Cardiac muscle cell (in vitro differentiated cells and primary cell): ENCODE measurements around the gene WDR93. TPM values are rescaled to one million over a fixed set of nuclear protein-coding genes. Genes with fewer than 3 reads are reported as not detected.

Experiments
- DNase-seq, 2 donors: peaks; one replicate each; pipeline versions ENCODE4 v3.0.0 to v3.0.0-alpha.2; 2010 to 2017; ENCODE audit warnings: low read depth in 1 of 2, low spot score in 1 of 2
- H3K27ac ChIP-seq: fragments of 200-600 bp; sonication (generic); 2 replicates; pipeline ENCODE4 v1.5.1; 2016
- H3K27me3 ChIP-seq: fragments of 200-600 bp; sonication (generic); 2 replicates; pipeline ENCODE4 v1.6.0; 2016; ENCODE audit warnings: control low read depth
- H3K36me3 ChIP-seq: fragments of 200-600 bp; sonication (generic); 2 replicates; pipeline ENCODE4 v1.5.1; 2016; ENCODE audit warnings: control low read depth
- H3K4me1 ChIP-seq: fragments of 200-600 bp; sonication (generic); 2 replicates; pipeline ENCODE4 v1.8.1; 2017; ENCODE audit warnings: low read depth, mild to moderate bottlenecking, mixed run types
- H3K4me3 ChIP-seq: fragments of 200-600 bp; sonication (generic); 2 replicates; pipeline ENCODE4 v1.5.1; 2016; ENCODE audit warnings: mild to moderate bottlenecking
- H3K9me3 ChIP-seq: fragments of 200-600 bp; sonication (generic); 2 replicates; pipeline ENCODE4 v1.5.1; 2017; ENCODE audit warnings: low read depth, mild to moderate bottlenecking, control low read depth
- polyA plus RNA-seq: library from polyadenylated mRNA; unstranded; fragments of >200 nt; fragmentation: Nextera tagmentation; extraction: Ambion mirVana; gene quantifications from 2 replicates; pipeline ENCODE4 v1.2.1, GENCODE V29; 2016
- total RNA-seq: library from RNA; depleted of rRNA; stranded (reverse); fragments of >200 nt; gene quantifications from 2 replicates; pipeline ENCODE4 v1.2.3, GENCODE V29; 2016
- TF ChIP-seq, protein P1 (sequence below): IDR thresholded peaks from 2 replicates; pipeline ENCODE4 v1.5.1; 2012; ENCODE audit warnings: low read depth, mild to moderate bottlenecking, low read length

Gene WDR93
- total and polyA plus RNA-seq, 2 experiments from 2014 or later: 0.06 to 0.73 TPM

DNA sequence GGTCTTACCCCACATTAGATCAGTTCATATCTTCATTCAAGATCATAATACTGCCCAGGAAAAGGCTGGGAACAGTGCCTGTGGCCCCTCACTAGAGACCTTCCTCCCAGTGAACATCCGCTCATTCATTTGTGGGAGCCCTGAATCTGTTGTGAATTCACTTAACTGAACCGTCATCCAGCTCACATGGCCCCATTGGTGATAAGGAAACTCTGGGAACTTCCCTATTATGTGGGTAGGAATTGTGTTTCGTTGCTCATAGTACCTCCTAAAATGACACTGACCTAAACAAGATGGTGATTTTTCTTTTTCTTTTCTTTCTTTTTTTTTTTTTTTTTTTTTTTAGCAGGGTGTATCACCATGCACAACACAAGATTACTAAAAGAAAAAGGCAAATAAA lies 78.8 kb downstream of the WDR93 start:
- no peak for DNase-seq
- Histone ChIP-seq H3K4me3 (no peak overlapping the region), H3K9me3 (no peaks in the 10 kb centered on the region), H3K36me3 (no peaks in the 10 kb centered on the region), H3K27ac (no peak overlapping the region), H3K27me3 (no peaks in the 10 kb centered on the region), H3K4me1 (no peaks in the 10 kb centered on the region)
- TF ChIP-seq, protein P1, sequence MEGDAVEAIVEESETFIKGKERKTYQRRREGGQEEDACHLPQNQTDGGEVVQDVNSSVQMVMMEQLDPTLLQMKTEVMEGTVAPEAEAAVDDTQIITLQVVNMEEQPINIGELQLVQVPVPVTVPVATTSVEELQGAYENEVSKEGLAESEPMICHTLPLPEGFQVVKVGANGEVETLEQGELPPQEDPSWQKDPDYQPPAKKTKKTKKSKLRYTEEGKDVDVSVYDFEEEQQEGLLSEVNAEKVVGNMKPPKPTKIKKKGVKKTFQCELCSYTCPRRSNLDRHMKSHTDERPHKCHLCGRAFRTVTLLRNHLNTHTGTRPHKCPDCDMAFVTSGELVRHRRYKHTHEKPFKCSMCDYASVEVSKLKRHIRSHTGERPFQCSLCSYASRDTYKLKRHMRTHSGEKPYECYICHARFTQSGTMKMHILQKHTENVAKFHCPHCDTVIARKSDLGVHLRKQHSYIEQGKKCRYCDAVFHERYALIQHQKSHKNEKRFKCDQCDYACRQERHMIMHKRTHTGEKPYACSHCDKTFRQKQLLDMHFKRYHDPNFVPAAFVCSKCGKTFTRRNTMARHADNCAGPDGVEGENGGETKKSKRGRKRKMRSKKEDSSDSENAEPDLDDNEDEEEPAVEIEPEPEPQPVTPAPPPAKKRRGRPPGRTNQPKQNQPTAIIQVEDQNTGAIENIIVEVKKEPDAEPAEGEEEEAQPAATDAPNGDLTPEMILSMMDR: no peak

DNA sequence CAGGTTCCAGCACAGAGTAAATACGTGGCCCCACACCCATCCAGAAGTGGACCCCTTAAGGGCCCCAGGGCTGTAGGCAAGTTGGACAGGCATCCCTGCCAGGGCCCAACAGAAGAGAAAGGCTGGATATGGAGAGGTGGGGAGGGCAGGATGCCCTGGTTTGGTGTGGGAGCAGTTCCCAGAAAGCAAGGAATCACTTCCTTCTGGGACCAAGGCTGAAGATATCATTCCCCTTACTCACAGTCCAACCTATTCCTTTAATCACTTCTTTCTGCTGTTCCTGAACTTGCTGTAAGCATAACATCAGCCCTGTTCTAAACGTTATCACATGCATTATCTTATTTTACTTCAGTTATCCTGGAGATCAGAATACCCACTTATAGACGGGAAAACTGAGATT lies 79.4 kb downstream of the WDR93 start:
- H3K4me1 ChIP-seq: no peaks in the 10 kb centered on the region
- no peaks in the 10 kb centered on the region for H3K27me3 ChIP-seq
- TF ChIP-seq, protein P1: no peak
- no peaks in the 10 kb centered on the region for H3K36me3 ChIP-seq
- peak in 1 of 2 donors; percentile 45 for DNase-seq
- no peak overlapping the region for H3K27ac ChIP-seq
- H3K4me3 ChIP-seq: no peak overlapping the region
- H3K9me3 ChIP-seq: no peaks in the 10 kb centered on the region

DNA sequence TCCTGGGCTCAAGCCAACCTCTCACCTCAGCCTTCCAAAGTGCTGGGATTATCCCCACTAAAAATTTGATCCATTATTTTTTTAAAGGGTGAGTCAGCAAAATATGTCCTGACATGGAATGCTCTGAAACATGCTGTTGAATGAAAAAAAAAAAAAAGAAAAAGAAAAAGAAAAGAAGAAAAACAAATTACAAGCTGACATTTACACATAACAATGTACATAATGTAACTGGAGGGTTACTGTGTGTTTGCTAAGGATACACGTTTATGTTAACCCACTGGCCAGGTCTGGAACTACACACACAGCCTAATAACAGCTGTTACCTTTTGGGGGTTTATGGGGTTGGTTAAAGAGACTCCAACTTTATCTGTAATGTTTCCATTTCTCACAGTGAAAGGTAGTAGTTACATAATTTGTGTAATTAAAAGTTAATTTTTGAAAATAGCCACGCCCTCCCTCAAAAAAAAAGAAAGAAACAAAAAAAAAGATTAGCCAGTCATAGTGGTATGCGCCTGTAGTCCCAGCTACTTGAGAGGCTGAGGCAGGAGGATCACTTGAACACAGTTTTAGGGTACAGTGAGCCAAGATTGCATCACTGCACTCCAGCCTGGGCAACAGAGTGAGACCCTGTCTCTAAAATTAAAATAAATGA lies 82.4 kb downstream of the WDR93 start:
- TF ChIP-seq, protein P1: peak; percentile 29
- H3K27ac ChIP-seq: no peak overlapping the region
- no peaks in the 10 kb centered on the region for H3K36me3 ChIP-seq
- H3K9me3 ChIP-seq: no peaks in the 10 kb centered on the region
- H3K4me3 ChIP-seq: no peak overlapping the region
- DNase-seq: no peak
- H3K4me1 ChIP-seq: no peaks in the 10 kb centered on the region
- H3K27me3 ChIP-seq: no peaks in the 10 kb centered on the region

DNA sequence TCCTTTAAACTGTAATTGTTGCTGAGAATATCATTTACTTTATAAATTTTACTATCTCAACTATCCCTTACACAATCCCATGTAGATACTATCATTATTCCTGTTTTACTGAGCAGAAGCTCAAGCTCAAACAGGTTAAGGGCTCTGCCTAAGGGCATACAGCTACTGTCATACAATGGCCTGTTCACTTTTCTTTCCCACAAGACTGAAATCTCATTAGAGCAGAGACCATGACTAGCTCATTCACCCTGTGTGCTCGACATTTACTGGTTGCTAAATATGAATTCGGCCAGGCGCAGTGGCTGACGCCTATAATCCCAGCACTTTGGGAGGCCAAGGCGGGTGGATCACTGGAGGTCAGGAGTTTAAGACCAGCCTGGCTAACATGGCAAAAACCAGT lies 83.9 kb downstream of the WDR93 start:
- TF ChIP-seq, protein P1: no peak
- Histone ChIP-seq H3K36me3 (no peaks in the 10 kb centered on the region), H3K27me3 (no peaks in the 10 kb centered on the region), H3K4me3 (no peak overlapping the region), H3K9me3 (no peaks in the 10 kb centered on the region), H3K27ac (no peak overlapping the region), H3K4me1 (no peaks in the 10 kb centered on the region)
- DNase-seq: no peak

DNA sequence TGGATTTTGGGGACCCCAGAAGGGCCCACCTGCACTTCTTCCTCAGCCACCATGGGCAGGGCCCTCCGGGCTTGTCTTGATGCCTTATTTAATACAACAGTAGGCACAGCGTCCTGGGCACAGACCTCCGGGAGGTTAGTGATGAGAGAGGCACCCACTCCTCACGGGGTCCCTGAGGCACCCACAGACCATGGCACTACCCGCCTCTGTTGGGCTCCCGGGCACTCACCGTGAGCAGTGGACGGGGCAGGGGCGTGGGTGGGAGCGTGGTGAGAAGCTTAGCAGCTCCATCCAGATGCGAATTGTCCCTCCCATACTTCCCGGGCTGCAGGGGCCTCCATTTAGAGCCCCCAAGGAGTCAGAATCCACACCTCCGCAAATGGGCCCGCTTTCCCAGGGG lies 85.2 kb downstream of the WDR93 start:
- no peak for DNase-seq
- no peaks in the 10 kb centered on the region for H3K36me3 ChIP-seq
- no peak overlapping the region for H3K4me3 ChIP-seq
- H3K27me3 ChIP-seq: no peaks in the 10 kb centered on the region
- H3K27ac ChIP-seq: no peak overlapping the region
- TF ChIP-seq, protein P1: no peak
- no peaks in the 10 kb centered on the region for H3K9me3 ChIP-seq
- peaks cover 6% of the 10 kb centered on the region for H3K4me1 ChIP-seq
